A549 (cell line): ENCODE measurements around the gene UHRF1. TPM values are rescaled to one million over a fixed set of nuclear protein-coding genes. Genes with fewer than 3 reads are reported as not detected.
"Not testable (repeated sequence)": the region's sequence is repeated elsewhere in the genome, so short reads cannot be mapped to it uniquely, and the experiment has no call there.

Experiments
- ATAC-seq, 2 experiments: fragments of 200-7000 bp in 1 of 2; fragments of >200 bp in 1 of 2; cut with Nextera tagmentation in 1 of 2; cut with Tn5 transposase in 1 of 2; 3 replicates each; pipeline versions ENCODE4 v1.8.0 to v1.9.1; 2018 to 2020; ENCODE audit warnings: mild to moderate bottlenecking in 1 of 2, moderate library complexity in 1 of 2
- CTCF ChIA-PET: fragments of 300-600 bp; sonication (Branson Sonifier 250); formaldehyde crosslinking; extraction: SDS; loops from one replicate; lab custom pipeline; 2021; ENCODE audit warnings: antibody characterized with exemption, inconsistent platforms; lab: Yijun Ruan, JAX
- POLR2A ChIA-PET: fragments of 350-600 bp; formaldehyde crosslinking; extraction: SDS; loops from one replicate; lab custom pipeline; 2021; ENCODE audit warnings: antibody characterized with exemption, inconsistent platforms; lab: Yijun Ruan, JAX
- DNase-seq, 2 experiments: peaks; one replicate each; pipeline versions ENCODE4 v3.0.0 to v3.0.0-alpha.2; 2011 to 2016; ENCODE audit warnings: low read depth in 1 of 2, low spot score in 1 of 2
- FAIRE-seq: peaks from 2 replicates; lab custom pipeline; 2011; peaks lifted over from hg19 to GRCh38; lab: Jason Lieb, UNC
- H3K27ac ChIP-seq, 2 experiments: fragments of >200 bp; sonication (Bioruptor Twin); formaldehyde crosslinking; 3 replicates each; pipeline ENCODE4 v1.5.1; 2016 to 2017
- H3K4me1 ChIP-seq: fragments of >200 bp; sonication (Bioruptor Twin); formaldehyde crosslinking; 3 replicates; pipeline ENCODE4 v1.6.1; 2016
- H3K4me2 ChIP-seq: fragments of >200 bp; sonication (Bioruptor Twin); formaldehyde crosslinking; 3 replicates; pipeline ENCODE4 v1.6.1; 2016
- H3K4me3 ChIP-seq: fragments of >200 bp; sonication (Bioruptor Twin); formaldehyde crosslinking; 3 replicates; pipeline ENCODE4 v1.5.1; 2016
- H3K9me3 ChIP-seq: fragments of >200 bp; sonication (Bioruptor Twin); formaldehyde crosslinking; 3 replicates; pipeline ENCODE4 v1.6.1; 2016
- BCL3 ChIP-seq: fragments of >200 bp; sonication (Bioruptor Twin); formaldehyde crosslinking; IDR thresholded peaks from 3 replicates; pipeline ENCODE4 v1.6.1; 2016
- CBX2 ChIP-seq: fragments of 200-600 bp; sonication (generic); IDR thresholded peaks from 2 replicates; pipeline ENCODE4 v1.6.1; 2016; ENCODE audit warnings: low read depth, mild to moderate bottlenecking, borderline replicate concordance
- CBX8 ChIP-seq: fragments of 200-600 bp; sonication (generic); IDR thresholded peaks from 2 replicates; pipeline ENCODE4 v1.6.1; 2016
- CEBPB ChIP-seq, 2 experiments: fragments of >200 bp in 1 of 2; sonication (Bioruptor Twin) in 1 of 2; formaldehyde crosslinking in 1 of 2; IDR thresholded peaks; 2 replicates each; pipeline ENCODE4 v1.6.1; 2012 to 2016
- CHD4 ChIP-seq: fragments of 200-600 bp; sonication (generic); IDR thresholded peaks from 2 replicates; pipeline ENCODE4 v1.6.1; 2016; ENCODE audit warnings: antibody characterized with exemption, mild to moderate bottlenecking, borderline replicate concordance
- EHF ChIP-seq: fragments of 250-450 bp; sonication (Bioruptor Pico); IDR thresholded peaks from 2 replicates; pipeline ENCODE4 v1.5.0; 2020; ENCODE audit warnings: mild to moderate bottlenecking
- ELK1 ChIP-seq: fragments of 150-350 bp; IDR thresholded peaks from 2 replicates; pipeline ENCODE4 v1.6.1; 2014; ENCODE audit warnings: low read depth, mild to moderate bottlenecking, low read length
- FOSL2 ChIP-seq, 2 experiments: fragments of 450-650 bp in 1 of 2; fragments of >200 bp in 1 of 2; sonication (Bioruptor Twin) in 1 of 2; formaldehyde crosslinking; IDR thresholded peaks; 2 replicates each; pipeline versions ENCODE4 v1.5.0 to v1.6.1; 2016 to 2020; ENCODE audit warnings: mild to moderate bottlenecking in 1 of 2, moderate library complexity in 1 of 2
- FOXS1 ChIP-seq: fragments of 250-450 bp; sonication (Bioruptor Pico); IDR thresholded peaks from 2 replicates; pipeline ENCODE4 v1.5.0; 2020; ENCODE audit warnings: mild to moderate bottlenecking, moderate library complexity
- HEYL ChIP-seq: fragments of 250-450 bp; sonication (Bioruptor Pico); IDR thresholded peaks from 2 replicates; pipeline ENCODE4 v1.8.0; 2021; ENCODE audit warnings: mild to moderate bottlenecking, moderate library complexity
- HOXA7 ChIP-seq: fragments of 250-450 bp; sonication (Bioruptor Pico); IDR thresholded peaks from 2 replicates; pipeline ENCODE4 v1.5.0; 2020; ENCODE audit warnings: mild to moderate bottlenecking, moderate library complexity
- JUNB ChIP-seq: fragments of >200 bp; sonication (Bioruptor Twin); formaldehyde crosslinking; IDR thresholded peaks from 2 replicates; pipeline ENCODE4 v1.6.1; 2016
- KDM1A ChIP-seq: fragments of 200-600 bp; sonication (generic); IDR thresholded peaks from 2 replicates; pipeline ENCODE4 v1.6.1; 2016; ENCODE audit warnings: low read depth, mild to moderate bottlenecking
- MAZ ChIP-seq: fragments of 150-350 bp; IDR thresholded peaks from 2 replicates; pipeline ENCODE4 v1.6.1; 2014; ENCODE audit warnings: antibody characterized with exemption, low read depth, low read length, borderline replicate concordance
- MYC ChIP-seq: IDR thresholded peaks from 2 replicates; pipeline ENCODE4 v1.6.1; 2012; ENCODE audit warnings: mild to moderate bottlenecking, inconsistent platforms, low read length, improper control_type of control experiment, borderline replicate concordance
- NPAS2 ChIP-seq: fragments of 250-450 bp; sonication (Bioruptor Pico); IDR thresholded peaks from 2 replicates; pipeline ENCODE4 v1.8.0; 2022; ENCODE audit warnings: mild to moderate bottlenecking, moderate library complexity, borderline replicate concordance
- PBX3 ChIP-seq: IDR thresholded peaks from 2 replicates; pipeline ENCODE4 v1.6.1; 2012
- POLR2A ChIP-seq: IDR thresholded peaks from 2 replicates; pipeline ENCODE4 v1.6.1; 2012; ENCODE audit warnings: mild to moderate bottlenecking, low read length
- RCOR1 ChIP-seq: fragments of 150-350 bp; IDR thresholded peaks from 2 replicates; pipeline ENCODE4 v1.6.1; 2014; ENCODE audit warnings: antibody characterized with exemption, low read length, low read depth
- SMC3 ChIP-seq: fragments of >200 bp; sonication (Bioruptor Twin); formaldehyde crosslinking; IDR thresholded peaks from 3 replicates; pipeline ENCODE4 v1.6.1; 2018; ENCODE audit warnings: inconsistent platforms
- ZC3H11A ChIP-seq: fragments of 450-650 bp; IDR thresholded peaks from 2 replicates; pipeline ENCODE4 v1.6.1; 2014; ENCODE audit warnings: antibody characterized with exemption, mild to moderate bottlenecking
- ZNF302 ChIP-seq: fragments of 250-450 bp; sonication (Bioruptor Pico); IDR thresholded peaks from 2 replicates; pipeline ENCODE4 v1.9.0; 2021; ENCODE audit warnings: inconsistent platforms, mild to moderate bottlenecking, moderate library complexity
- whole genome bisulfite sequencing: methylation state at CpG from one replicate; pipeline ENCODE4 v1.1.6; 2017; ENCODE audit errors: missing lambda C conversion rate; 5-methylcytosine and 5-hydroxymethylcytosine counted together
- polyA plus RNA-seq, 4 experiments: library from polyadenylated mRNA; depleted of rRNA in 3 of 4; stranded (reverse); fragments of >200 nt; fragmentation: RNase III in 1 of 4; extraction: RNeasy Plus Mini Kit Qiagen cat#74134 plus additional on column Dnase treatment in 1 of 4; gene quantifications; 2 replicates in 3 of 4; 3 replicates in 1 of 4; pipeline ENCODE4 v1.2.3, GENCODE V29; 2011 to 2017

The UHRF1 gene
- polyA plus RNA-seq, 2 of the 4 experiments (the other 2 are of a cell fraction), result 7.2 to 52.3 TPM

- WGBS, result 100% methylated on average over 7 of the region's 7 CpGs
Measured at GRCh38 chr19:4939466-4939865, 30.2 kb downstream of the UHRF1 start.

GRCh38 chr19:4941638-4942169 is 32.4 kb downstream of the UHRF1 start:
- H3K9me3 ChIP-seq, H3K27ac ChIP-seq, H3K4me3 ChIP-seq, ATAC-seq, H3K4me2 ChIP-seq, FAIRE-seq, H3K4me1 ChIP-seq, POLR2A ChIA-PET, DNase-seq: not testable (repeated sequence)
- 98% methylated on average over 24 of the region's 35 CpGs for WGBS
- CTCF ChIA-PET, result interaction anchor here (0.7 to 1.0 kb wide), 3 partner anchors 30 to 97 kb away, joined by 3 read pairs; no protein-coding TSS in a partner anchor

More at GRCh38 chr19:4939466-4939865, 30.2 kb downstream of the UHRF1 start:
- no peak overlapping the region for H3K4me3 ChIP-seq
- H3K4me2 ChIP-seq, result no peak overlapping the region
- H3K9me3 ChIP-seq, result no peaks in the 10 kb centered on the region
- ATAC-seq (no peak), DNase-seq (no peak), FAIRE-seq (no peak)
- no peak for TF ChIP-seq ZC3H11A
- no peak for TF ChIP-seq POLR2A
- no peak for TF ChIP-seq FOXS1
- no peak for TF ChIP-seq FOSL2 (IDR thresholded peaks at IDR 0.05)
- no peak for TF ChIP-seq FOSL2 (CRISPR knock-in tag; IDR thresholded peaks at IDR 0.05)
- TF ChIP-seq CBX2, result no peak
- no peak for TF ChIP-seq JUNB
- no peak for TF ChIP-seq ZNF302 (CRISPR knock-in tag)
- TF ChIP-seq SMC3, result no peak
- TF ChIP-seq MAZ, result no peak
- TF ChIP-seq NPAS2 (CRISPR knock-in tag), result no peak
- TF ChIP-seq HEYL (CRISPR knock-in tag), result no peak
- H3K4me1 ChIP-seq, result no peaks in the 10 kb centered on the region
- no peak overlapping the region for H3K27ac ChIP-seq
- ChIA-PET CTCF (interaction anchor here (0.6 to 2.1 kb wide), 4 partner anchors 10 to 92 kb away, joined by 3 to 7 read pairs (median 4); no protein-coding TSS in a partner anchor), POLR2A (no interaction called here)

- not testable (repeated sequence) for H3K9me3 ChIP-seq, H3K4me1 ChIP-seq, FAIRE-seq, H3K4me2 ChIP-seq, H3K4me3 ChIP-seq, H3K27ac ChIP-seq, DNase-seq, ATAC-seq
- WGBS, result 89% methylated on average over 14 of the region's 23 CpGs
- ChIA-PET POLR2A (interaction anchor here (0.9 kb wide), 1 partner anchor 39 kb away, joined by 3 read pairs; no protein-coding TSS in a partner anchor), CTCF (interaction anchor here (1.7 kb wide), 1 partner anchor 81 kb away, joined by 4 read pairs; no protein-coding TSS in a partner anchor)
Measured at GRCh38 chr19:4950650-4951049, 41.3 kb downstream of the UHRF1 start.

- no peak for ATAC-seq
- no peak overlapping the region for H3K27ac ChIP-seq
- DNase-seq, result no peak
- no peaks in the 10 kb centered on the region for H3K4me1 ChIP-seq
- WGBS, result 92% methylated on average over 11 of the region's 11 CpGs
- no peak overlapping the region for H3K4me2 ChIP-seq
- no peak for TF ChIP-seq BCL3
- no peak for TF ChIP-seq KDM1A
- no peak for TF ChIP-seq EHF (CRISPR knock-in tag)
- no peak for TF ChIP-seq CBX8
- no peak for TF ChIP-seq PBX3
- no peak for TF ChIP-seq CEBPB (IDR thresholded peaks at IDR 0.05)
- TF ChIP-seq RCOR1, result no peak
- TF ChIP-seq MYC, result no peak
- no peak for TF ChIP-seq ZNF302 (CRISPR knock-in tag)
- TF ChIP-seq CHD4, result no peak
- no peak for TF ChIP-seq ELK1
- TF ChIP-seq HEYL (CRISPR knock-in tag), result no peak
- TF ChIP-seq HOXA7 (CRISPR knock-in tag), result no peak
- TF ChIP-seq, all 56 proteins: peak for 0
- H3K9me3 ChIP-seq, result no peaks in the 10 kb centered on the region
- ChIA-PET POLR2A (no interaction called here), CTCF (interaction anchor here (1.7 kb wide), 1 partner anchor 80 kb away, joined by 4 read pairs; no protein-coding TSS in a partner anchor)
- FAIRE-seq, result no peak
- H3K4me3 ChIP-seq, result no peak overlapping the region
Measured at GRCh38 chr19:4951656-4952055, 42.4 kb downstream of the UHRF1 start.
